Sciatic nerve (tissue), 2 donors: ENCODE results near the gene ZBTB21. TPM values are rescaled to one million over a fixed set of nuclear protein-coding genes. Genes with fewer than 3 reads are reported as not detected.

ENCODE experiments used
- ATAC-seq: fragments of 200-7000 bp; cut with Tn5 transposase; one replicate; pipeline ENCODE4 v1.9.1; 2020; ENCODE audit warnings: mild to moderate bottlenecking, moderate library complexity
- DNase-seq: peaks from one replicate; pipeline ENCODE4 v3.0.0-alpha.2; 2020; ENCODE audit warnings: low spot score
- intact Hi-C: fragments of 100-400 bp; cut with DNase I; formaldehyde crosslinking; loops from one replicate; pipeline ENCODE4 v1.14.2; 2022
- total RNA-seq: library from RNA; stranded (reverse); fragmentation: NEBNext Ultra II Directional; extraction: Animal tissue kit (Norgen Biotek cat#: 25700); gene quantifications from one replicate; pipeline ENCODE4 v1.2.1, GENCODE V29; 2021
- donor health status: DM: no; HTN: no; CAD: no.
- donor health status: DM: no; HTN: no; CAD: no.

Gene ZBTB21
- total RNA-seq, 1 donor from 2014 or later = 27.3 TPM

DNA sequence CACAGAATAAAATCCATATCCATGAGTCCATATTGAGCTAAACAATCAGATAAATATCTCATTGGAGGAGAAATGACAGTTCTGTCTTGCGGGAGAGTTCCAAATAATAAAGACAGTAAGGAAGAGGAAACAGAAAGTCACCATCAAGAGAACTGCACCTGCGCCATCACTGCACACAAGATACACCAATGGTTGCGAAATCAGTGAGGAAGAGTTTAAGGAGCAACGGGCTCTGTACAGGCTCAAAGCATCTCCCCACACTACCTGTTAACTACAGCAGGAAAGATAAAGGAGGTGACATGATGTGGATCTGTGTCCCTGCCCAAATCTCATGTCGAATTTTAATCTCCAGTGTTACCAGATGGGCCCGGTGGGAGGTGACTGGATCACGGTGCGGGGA lies 64.2 kb downstream of the ZBTB21 start:
- no peak for ATAC-seq
- no peak for DNase-seq
- intact Hi-C loops = no loop called here

DNA sequence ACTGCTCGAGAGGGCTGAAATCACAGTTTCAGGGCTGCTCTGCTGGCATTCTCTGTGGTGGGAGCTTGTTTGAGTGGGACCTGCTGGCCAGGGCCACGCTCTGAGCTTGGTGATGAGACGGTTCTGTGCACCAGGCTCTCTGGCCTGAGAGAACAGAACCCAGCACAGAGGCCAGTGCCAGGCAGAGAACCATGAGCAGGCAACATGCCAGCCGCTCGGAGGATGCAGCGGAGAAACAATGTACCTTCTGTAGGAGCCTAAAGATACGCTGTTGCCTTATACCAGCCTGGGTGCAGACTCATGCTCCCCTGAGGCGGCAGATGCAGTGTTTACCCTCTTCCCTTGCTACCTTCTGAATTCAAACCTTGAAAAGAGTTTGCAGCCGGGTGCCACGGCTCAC lies 66.3 kb downstream of the ZBTB21 start:
- intact Hi-C loops = no loop called here
- ATAC-seq = no peak
- no peak for DNase-seq

DNA sequence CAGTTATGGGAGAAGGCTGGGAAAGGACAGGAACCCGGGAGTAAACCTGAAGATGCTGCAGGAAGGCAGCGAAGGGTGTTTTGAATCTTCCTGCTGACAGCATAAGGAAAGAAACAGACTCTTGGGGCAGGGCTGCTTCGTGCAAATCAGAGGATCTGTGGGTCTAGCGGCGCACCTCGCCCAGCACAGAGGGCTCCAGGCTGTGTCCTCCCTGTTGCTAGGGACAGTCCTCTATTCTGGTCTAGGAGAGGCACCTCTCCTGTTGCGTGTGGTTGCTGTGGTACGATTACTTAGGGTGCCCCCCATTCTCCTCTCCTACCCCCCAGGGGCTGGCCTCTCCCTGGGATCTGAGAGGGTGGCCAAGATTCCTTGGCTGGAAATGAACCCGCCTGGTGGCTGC lies 67.7 kb downstream of the ZBTB21 start:
- no peak for ATAC-seq
- intact Hi-C loops = no loop called here
- no peak for DNase-seq

DNA sequence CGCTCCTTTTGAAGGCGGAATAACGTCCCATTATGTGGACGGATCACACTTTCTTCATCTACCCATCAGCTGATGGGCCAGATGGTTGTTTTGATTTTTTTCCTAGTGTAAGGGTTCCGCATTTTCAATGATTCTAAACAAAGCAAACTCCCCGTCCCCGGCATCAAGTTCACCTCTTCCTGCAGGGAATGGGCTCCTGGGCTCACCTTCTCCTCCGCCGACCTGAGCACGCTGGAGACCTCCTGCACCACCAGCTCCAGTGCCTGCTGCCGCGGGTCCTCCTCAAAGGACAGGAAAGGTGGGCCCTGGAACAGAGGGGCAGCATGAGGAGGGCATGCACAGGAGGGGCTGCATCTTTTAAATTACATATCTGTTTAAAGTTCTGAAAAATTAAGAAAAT lies 68.2 kb downstream of the ZBTB21 start:
- DNase-seq = no peak
- ATAC-seq = no peak

DNA sequence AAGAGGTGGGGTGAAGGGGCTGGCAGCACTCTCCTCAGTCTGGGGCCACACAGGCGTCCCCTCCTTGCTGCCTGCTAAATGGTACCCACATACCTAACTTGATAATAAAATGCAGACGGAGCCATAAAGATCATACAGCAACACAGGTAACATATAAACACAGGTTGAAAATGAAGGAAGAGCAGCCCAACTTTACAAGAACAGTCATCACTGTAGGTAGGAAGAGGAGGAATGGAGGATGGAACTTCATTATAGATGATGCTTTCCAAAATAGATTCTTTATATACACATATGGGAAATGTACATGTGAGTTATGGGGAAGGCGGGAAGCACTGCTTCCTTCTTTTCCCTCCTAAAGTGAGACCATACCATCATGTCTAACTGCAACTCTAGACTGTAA lies 69.7 kb downstream of the ZBTB21 start:
- DNase-seq = no peak
- no peak for ATAC-seq
- intact Hi-C loops = no loop called here

More for the DNA sequence above, 68.2 kb downstream of the ZBTB21 start:
- intact Hi-C loops = no loop called here

DNA sequence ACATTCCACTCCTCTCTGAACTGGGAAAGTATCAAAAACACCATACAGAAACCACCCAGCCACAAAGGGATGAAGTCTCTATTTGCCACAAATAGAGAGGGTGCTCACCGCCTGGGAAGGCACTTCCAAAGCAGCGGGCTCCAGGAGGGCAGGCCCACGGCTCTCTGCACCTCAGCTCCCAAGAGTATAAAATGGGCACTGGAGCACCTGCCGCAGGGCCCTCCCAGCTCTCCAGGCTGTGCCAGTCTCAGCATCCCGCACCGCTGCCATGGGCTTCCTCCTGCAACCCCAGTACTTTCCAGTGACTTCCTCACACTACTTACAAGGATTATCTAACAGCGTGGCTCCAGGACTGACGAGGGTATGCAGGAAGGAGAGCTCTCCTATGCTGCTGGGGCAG lies 70.8 kb downstream of the ZBTB21 start:
- intact Hi-C loops = no loop called here
- no peak for DNase-seq
- no peak for ATAC-seq

Other genes with a start within 250 kb of the ZBTB21 start
- gene RIPK4, start 243.3 kb downstream of the ZBTB21 start, total RNA-seq = 0.09 TPM
- 10.0 TPM for gene PRDM15, start 131.0 kb downstream of the ZBTB21 start, total RNA-seq
- gene C2CD2, start 56.3 kb downstream of the ZBTB21 start, total RNA-seq = 60.9 TPM
- not detected for gene UMODL1, start 61.0 kb upstream of the ZBTB21 start, total RNA-seq
- gene ABCG1, start 208.8 kb upstream of the ZBTB21 start, total RNA-seq = 44.2 TPM